HG03060 (cell line): ENCODE results near the gene MRPL55.
A peak's percentile ranks its signal among the peaks of the same experiment; 100 is the strongest.
"Not testable (repeated sequence)": the region's sequence is repeated elsewhere in the genome, so short reads cannot be mapped to it uniquely, and the experiment has no call there.

ENCODE experiments used
- ATAC-seq: cut with Tn5 transposase; IDR thresholded peaks from one replicate; pipeline ENCODE4 v1.9.1; 2021; ENCODE audit warnings: low read depth, moderate number of reproducible peaks; ENCODE audit not compliant: unreplicated experiment

The MRPL55 gene

GRCh38 chr1:228125185-228125584 lies 16.1 kb upstream of the MRPL55 start:
- ATAC-seq, result no peak

DNA sequence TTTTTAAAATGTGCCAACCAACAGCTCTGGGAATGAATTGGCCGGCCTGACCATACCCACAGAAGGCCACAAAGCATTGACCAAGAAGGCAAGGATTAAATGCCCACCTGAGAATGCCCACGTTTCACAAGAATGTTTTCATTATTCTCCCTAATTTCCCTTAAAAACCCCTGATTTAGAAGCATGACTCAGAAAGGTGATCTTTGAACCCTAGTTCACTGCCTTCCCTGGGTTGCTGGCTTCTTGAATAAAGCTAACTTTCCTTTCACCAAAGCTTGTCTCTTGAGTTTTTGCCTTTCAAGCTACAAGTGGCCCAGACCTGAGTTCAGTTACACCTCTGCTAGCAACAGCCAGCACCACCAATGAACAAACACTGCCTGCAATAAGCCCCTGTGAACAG lies 14.4 kb upstream of the MRPL55 start:
- no peak for ATAC-seq

DNA sequence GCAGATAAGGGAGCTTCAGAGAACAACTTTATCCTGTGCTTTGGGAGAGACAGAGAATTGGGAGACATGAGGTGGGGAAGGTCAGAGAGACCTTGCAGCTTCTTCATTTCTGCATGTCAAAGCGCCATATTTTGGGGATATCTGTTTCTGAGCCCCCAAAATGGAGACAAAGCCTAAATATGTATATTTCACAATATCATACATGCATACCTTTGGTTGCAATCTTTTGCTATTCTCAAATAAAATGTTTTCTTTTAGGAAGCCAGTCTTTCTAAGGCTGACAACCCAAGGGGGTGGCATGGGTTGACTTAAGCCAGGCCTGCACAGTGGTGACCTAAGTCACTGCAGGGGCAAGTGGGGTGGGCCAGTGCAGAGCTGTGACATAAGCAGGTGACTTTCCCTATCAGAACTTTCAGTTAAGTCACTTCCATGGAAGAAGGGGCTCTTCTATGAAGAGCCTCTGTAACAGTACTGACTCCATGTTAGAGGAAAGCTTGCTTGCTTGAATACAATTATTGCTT lies 13.9 kb upstream of the MRPL55 start:
- no peak for ATAC-seq

GRCh38 chr1:228120857-228121489 lies 11.9 kb upstream of the MRPL55 start:
- no peak for ATAC-seq

DNA sequence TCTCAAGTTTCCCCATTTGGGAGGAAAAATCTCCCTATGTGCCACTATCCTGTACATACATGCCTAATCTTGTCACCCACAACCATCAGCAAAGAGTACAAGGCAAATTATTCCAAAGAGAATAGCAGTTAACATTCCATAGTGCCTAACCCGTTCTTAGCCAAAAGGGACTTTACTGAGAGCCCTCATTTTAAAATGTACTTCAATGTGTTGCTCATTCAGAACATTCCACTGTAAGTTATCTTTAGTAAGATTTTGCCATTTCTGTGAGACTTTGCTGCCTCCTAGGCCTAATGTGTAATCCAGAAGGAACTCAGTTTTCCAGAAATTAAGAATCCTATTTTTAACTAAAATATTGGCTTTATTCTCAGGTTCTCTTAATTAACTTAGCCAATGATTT lies 11.3 kb upstream of the MRPL55 start:
- ATAC-seq, result no peak

- no peak for ATAC-seq
Measured at GRCh38 chr1:228118040-228118439, 8.9 kb upstream of the MRPL55 start.

GRCh38 chr1:228117335-228117734 lies 8.2 kb upstream of the MRPL55 start:
- no peak for ATAC-seq

DNA sequence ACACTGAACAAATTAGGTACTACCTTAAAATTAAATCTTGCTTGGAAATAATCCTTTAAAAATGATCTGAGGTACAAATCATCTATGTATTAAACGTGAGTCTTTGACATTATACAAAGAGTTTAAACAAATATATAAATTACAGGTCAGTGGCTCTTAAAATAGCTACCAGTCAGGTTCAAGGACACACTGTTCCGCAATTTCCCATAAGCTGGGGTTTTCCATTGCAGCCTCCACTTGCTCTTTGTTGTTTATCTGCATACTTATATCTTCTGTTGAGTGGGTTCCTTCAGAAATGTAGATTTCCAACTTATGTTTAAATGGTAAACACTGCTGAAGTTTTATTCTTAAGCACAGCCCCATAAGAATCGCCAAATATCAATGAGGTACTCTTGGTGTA lies 5.7 kb upstream of the MRPL55 start:
- no peak for ATAC-seq

DNA sequence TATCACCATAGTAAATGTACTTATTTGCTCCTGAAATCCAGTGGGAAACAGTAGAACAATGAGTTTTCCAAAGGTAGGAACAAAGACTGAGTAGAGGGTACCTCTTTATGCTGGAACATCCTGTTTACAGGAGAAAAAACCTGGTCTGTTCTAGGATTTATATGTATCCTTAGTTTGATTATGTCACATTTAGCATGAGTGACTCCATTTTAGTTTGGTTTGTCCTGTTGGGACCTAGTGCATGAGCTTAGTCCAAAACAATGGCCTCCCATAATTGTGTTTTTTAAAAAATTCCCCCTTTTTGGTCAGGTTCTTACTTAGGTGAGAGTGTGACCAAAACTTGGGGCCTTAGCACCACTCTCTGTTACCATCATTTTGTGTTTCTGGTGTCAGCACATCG lies 3.5 kb upstream of the MRPL55 start:
- ATAC-seq, result no peak

- ATAC-seq, result no peak
Measured at GRCh38 chr1:228112167-228112566, 3.1 kb upstream of the MRPL55 start.

- not testable (repeated sequence) for ATAC-seq
Measured at GRCh38 chr1:228111315-228111714, 2.2 kb upstream of the MRPL55 start.

DNA sequence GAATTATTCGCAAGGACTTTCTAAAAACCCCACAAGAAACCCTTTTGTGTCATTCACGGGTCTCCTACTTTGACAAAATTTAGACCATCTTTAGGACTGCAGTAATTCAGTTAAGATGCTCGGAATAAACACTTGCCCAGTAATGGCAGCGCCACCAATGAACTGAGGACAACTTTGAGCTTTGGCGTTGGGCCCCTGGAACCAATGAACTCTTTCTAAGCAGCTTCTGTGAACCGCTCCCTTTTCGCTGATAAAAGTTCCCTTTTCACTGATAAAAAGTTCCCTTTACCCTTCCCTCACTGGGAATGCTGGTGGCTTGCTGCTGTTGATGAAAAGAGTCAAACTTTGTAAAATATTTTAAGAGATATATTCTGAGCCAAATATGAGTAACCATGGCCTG lies 1.5 kb upstream of the MRPL55 start:
- ATAC-seq, result no peak

DNA sequence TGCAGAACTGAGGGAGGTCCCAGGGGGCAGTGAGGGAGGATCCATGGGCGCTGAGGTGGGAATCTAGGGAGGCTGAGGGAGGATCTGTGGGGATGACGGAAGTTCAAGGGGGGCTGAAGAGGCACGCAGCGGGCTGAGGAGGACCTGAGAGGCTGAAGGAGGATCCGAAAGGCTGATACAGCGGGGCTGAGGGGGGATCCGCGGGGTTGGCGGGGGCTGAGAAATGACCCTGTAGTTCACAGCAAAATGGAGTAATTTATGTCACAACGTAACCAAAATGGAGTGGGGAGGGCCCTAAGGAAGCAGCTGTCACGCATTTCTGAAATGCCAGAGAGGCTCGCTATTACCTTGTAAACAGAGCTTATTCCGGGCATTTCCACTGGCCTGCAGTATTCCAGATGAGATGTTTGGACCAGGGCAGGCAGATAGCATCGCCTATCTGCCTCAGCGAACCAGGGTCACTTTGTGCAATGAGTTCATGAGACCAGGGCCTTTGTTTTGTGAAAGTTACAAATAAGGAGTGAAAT lies 926 bp upstream of the MRPL55 start:
- ATAC-seq, result no peak

DNA sequence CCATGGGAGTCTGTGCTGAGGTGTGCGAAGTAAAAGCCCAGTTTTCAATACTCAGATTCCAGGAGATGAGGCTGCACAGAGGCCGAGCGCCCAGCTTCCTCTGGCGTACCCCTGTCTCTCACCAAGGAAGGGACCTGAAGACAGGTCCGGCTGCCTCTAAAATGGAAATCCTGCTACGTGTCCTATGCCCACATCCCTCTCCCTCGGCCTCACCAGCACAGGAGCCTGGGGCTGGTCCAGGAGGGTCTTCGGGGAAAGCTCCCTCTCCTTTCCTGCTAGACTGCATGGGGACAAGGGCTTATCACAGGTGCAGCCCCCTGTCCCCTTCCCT lies 392 bp downstream of the MRPL55 start:
- ATAC-seq, result peak; percentile 7

DNA sequence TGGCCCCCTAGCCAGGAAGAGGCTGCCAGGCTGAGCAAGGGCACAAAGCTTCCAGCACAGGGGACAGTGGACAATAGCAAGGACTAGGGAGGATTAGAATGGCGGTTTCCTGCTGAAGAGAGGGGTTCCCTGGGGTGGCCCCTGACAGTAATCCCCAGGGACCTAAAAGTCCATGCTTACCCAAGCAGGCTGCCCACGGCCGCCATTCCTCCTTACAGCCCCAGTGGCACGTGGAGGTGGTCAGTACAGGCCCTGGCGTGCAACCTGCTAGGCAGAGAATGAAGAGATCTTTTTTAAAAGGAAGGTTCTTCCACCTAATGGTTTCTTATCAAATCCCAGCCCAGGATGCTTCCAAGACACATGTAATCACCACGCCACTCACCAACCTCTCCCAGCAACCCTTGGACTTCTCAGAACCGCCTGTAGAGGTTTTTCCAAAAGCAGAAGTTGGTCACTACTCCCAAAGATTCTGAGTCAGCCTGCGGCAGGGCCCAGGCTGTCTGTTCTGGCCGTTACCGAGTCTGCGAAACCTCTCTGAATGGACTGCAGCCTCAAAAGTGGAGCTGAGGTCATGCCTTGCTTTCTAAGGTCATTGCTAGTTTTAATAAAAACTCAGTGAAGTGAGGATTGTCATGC lies 926 bp downstream of the MRPL55 start:
- ATAC-seq, result no peak

- no peak for ATAC-seq
Measured at GRCh38 chr1:228107636-228108035, 1.5 kb downstream of the MRPL55 start.

DNA sequence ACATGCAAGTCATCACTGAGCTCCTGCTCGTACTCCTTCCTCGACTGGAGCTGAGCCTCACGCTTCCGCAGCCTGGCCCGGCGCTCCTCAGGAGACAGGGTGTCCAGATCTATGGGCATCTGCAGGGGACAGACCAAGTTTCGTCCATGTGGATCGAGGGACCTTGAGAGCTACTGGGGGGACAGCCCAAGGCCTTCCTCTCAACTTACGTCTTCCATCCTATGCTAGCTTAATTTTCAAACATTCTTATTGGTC lies 2.4 kb downstream of the MRPL55 start:
- no peak for ATAC-seq

GRCh38 chr1:228105996-228106799 lies 2.9 kb downstream of the MRPL55 start:
- no peak for ATAC-seq

DNA sequence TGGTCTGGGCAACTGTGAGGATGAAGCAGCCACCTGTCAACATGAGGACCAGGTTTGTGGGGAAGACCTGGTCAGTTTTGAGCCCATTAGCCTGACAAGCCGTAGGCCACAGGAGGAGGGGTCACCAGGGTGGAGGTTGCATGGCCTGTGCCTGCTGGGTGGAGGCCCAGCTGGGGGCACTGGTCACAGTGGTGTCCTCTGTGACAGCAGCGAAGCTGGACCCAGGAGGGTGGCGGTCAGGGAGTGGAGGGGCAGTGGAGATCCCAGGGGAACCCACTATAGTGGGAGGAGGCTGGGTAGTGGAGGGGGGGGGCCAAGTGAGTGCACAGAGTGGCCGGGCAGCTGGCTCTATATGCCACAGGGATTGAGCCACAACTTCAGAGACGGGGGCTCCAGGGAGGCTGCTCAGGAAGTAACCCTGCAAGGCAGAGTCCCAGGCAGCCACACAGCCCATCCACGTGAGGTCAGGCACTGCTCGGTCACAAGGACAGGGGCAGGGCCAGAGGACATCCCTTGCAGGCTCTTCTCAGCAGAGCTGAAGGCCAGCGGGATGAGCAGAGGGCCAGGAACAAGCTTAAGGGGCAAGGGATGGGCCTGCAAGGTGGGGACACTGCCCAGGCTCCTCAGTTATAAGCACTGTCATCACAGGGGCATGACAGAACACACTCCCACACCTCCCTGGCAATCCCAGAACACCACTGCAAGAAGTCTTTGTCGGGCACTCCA lies 3.7 kb downstream of the MRPL55 start:
- ATAC-seq, result no peak

DNA sequence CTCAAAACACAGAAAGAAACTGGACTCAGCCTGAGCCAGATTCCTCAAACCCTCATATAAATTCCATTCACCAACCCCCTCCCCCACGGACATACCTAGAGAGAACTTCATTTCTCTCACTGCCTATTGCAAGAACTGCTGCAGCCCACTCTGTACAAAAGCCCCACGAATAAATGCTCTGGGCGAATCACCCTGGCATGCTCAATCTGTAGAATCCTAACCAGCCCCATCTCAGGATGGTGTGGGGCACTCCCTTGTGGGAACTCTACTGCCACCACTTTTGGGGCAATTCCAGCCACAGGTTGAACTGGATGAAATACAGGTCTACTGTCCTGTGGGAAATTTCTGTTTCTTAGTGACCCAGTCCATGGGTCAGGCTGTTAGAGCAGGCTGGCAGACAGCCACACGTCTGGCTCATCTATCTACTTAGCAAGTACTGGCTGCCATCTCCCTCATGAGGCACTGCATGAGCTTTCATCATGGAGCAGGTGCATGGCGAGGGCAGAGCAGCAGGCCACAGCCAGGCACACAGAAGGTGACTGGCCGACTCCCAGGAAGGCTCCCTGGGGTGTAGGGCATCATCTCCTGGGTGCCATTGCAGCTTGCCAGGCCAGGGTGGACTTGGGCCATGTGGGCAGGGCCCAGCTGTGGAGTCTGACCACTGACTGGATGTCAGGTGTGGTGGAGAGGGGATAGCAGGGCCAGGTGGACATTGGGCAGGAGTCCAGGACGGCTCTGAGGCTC lies 4.4 kb downstream of the MRPL55 start:
- no peak for ATAC-seq
